ENCODE measurements around the gene RC3H2.

DNA sequence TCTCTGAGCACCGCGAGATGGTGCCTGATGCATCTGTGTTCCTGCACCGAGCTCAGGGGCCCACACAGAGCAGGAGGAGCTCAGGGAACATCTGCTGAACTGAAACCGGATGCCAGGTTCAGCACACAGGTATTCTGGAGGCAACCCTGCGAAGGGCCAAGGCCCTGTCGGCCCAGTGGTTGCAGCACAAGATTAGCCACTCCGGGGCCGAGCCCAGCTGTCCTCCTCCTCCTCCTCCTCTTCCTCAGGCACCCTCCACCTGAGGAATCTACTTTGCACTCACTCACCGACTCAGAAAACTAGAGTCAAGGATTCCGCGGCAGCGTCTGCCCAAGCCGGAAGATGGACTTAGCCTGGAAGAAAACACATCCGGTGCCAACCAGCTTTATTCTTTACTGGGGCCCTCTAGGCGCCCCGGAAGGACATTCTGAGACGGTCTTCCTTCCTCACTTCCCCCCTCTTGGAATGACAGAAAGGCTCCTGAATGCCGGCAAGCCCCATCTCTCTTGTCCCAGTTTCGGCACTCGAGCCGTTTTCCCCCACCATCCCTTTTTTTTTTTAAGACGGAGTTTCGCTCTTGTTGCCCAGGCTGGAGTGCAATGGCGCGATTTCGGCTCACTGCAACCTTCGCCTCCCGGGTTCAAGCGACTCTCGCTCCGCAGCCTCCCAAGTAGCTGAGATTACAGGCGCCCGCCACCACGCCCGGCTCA is 8.0 kb upstream of the RC3H2 start, which contains the start of gene ZBTB6:
- TF ChIP-seq, protein P1, sequence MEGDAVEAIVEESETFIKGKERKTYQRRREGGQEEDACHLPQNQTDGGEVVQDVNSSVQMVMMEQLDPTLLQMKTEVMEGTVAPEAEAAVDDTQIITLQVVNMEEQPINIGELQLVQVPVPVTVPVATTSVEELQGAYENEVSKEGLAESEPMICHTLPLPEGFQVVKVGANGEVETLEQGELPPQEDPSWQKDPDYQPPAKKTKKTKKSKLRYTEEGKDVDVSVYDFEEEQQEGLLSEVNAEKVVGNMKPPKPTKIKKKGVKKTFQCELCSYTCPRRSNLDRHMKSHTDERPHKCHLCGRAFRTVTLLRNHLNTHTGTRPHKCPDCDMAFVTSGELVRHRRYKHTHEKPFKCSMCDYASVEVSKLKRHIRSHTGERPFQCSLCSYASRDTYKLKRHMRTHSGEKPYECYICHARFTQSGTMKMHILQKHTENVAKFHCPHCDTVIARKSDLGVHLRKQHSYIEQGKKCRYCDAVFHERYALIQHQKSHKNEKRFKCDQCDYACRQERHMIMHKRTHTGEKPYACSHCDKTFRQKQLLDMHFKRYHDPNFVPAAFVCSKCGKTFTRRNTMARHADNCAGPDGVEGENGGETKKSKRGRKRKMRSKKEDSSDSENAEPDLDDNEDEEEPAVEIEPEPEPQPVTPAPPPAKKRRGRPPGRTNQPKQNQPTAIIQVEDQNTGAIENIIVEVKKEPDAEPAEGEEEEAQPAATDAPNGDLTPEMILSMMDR (IDR thresholded peaks at IDR 0.05; ENCODE audit: control extremely low read depth in 1 of 3, insufficient read depth in 1 of 3, low read depth in 1 of 3, low read length in 3 of 3): no peak
- TF ChIP-seq EGR1 (IDR thresholded peaks at IDR 0.05; ENCODE audit: borderline replicate concordance, low read depth, low read length): no peak
- TF ChIP-seq, protein P2, sequence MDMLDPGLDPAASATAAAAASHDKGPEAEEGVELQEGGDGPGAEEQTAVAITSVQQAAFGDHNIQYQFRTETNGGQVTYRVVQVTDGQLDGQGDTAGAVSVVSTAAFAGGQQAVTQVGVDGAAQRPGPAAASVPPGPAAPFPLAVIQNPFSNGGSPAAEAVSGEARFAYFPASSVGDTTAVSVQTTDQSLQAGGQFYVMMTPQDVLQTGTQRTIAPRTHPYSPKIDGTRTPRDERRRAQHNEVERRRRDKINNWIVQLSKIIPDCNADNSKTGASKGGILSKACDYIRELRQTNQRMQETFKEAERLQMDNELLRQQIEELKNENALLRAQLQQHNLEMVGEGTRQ (IDR thresholded peaks at IDR 0.05; ENCODE audit: low read length): no peak
- peak; percentile 55 for TF ChIP-seq CHD2 (IDR thresholded peaks at IDR 0.05; ENCODE audit: low read length)
